WTC11 (cell line): Measurements from ENCODE around the gene PCSK9.

Experiments used
- ETV6 ChIP-seq: sonication (generic); formaldehyde crosslinking; IDR thresholded peaks from 2 replicates; pipeline ENCODE4 v1.8.1; 2022; ENCODE audit warnings: mild to moderate bottlenecking, missing genetic modification reagents
- JUN ChIP-seq: sonication (generic); formaldehyde crosslinking; IDR thresholded peaks from 2 replicates; pipeline ENCODE4 v1.8.0; 2023; ENCODE audit warnings: mild to moderate bottlenecking, missing genetic modification reagents
- NR3C1 ChIP-seq: sonication (generic); formaldehyde crosslinking; conservative IDR thresholded peaks from 2 replicates; pipeline ENCODE4 v1.8.1; 2023; ENCODE audit warnings: low read depth, mild to moderate bottlenecking, missing genetic modification reagents
- TF ChIP-seq, protein P1 (sequence below): fragments of 200-600 bp; IDR thresholded peaks from 2 replicates; pipeline ENCODE4 v1.8.0; 2022; ENCODE audit warnings: antibody characterized with exemption
- TF ChIP-seq, protein P2 (sequence below): sonication (generic); formaldehyde crosslinking; IDR thresholded peaks from 2 replicates; pipeline ENCODE4 v1.8.1; 2023; ENCODE audit warnings: mild to moderate bottlenecking, missing genetic modification reagents, moderate library complexity
- TF ChIP-seq, protein P3 (sequence below): sonication (generic); formaldehyde crosslinking; IDR thresholded peaks from 2 replicates; pipeline ENCODE4 v1.8.1; 2023; ENCODE audit warnings: mild to moderate bottlenecking, missing genetic modification reagents

DNA sequence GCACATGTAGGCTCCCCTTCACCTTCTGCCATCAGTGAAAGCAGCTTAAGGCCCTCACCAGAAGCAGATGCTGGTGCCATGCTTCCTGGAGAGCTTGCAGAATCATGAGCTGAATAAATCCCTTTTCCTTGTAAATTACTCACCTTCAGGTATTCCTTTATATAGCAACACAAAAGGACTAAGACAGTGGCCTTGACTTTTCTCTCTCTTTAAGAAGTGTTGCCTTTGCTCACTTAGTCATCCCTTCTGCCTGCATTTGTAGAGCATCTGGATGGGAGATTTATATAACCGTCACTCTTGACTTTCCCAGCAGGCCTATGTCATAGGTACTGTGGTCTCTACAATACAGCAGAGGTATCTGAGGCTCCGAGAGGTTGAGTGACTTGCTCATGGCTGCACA is 3.7 kb downstream of the PCSK9 start:
- TF ChIP-seq, protein P1, sequence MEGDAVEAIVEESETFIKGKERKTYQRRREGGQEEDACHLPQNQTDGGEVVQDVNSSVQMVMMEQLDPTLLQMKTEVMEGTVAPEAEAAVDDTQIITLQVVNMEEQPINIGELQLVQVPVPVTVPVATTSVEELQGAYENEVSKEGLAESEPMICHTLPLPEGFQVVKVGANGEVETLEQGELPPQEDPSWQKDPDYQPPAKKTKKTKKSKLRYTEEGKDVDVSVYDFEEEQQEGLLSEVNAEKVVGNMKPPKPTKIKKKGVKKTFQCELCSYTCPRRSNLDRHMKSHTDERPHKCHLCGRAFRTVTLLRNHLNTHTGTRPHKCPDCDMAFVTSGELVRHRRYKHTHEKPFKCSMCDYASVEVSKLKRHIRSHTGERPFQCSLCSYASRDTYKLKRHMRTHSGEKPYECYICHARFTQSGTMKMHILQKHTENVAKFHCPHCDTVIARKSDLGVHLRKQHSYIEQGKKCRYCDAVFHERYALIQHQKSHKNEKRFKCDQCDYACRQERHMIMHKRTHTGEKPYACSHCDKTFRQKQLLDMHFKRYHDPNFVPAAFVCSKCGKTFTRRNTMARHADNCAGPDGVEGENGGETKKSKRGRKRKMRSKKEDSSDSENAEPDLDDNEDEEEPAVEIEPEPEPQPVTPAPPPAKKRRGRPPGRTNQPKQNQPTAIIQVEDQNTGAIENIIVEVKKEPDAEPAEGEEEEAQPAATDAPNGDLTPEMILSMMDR, result no peak
- TF ChIP-seq JUN (no peak), NR3C1 (CRISPR knock-in tag) (no peak), ETV6 (CRISPR knock-in tag) (no peak)
- TF ChIP-seq, protein P2, sequence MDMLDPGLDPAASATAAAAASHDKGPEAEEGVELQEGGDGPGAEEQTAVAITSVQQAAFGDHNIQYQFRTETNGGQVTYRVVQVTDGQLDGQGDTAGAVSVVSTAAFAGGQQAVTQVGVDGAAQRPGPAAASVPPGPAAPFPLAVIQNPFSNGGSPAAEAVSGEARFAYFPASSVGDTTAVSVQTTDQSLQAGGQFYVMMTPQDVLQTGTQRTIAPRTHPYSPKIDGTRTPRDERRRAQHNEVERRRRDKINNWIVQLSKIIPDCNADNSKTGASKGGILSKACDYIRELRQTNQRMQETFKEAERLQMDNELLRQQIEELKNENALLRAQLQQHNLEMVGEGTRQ (CRISPR knock-in tag), result no peak
- TF ChIP-seq, protein P3, sequence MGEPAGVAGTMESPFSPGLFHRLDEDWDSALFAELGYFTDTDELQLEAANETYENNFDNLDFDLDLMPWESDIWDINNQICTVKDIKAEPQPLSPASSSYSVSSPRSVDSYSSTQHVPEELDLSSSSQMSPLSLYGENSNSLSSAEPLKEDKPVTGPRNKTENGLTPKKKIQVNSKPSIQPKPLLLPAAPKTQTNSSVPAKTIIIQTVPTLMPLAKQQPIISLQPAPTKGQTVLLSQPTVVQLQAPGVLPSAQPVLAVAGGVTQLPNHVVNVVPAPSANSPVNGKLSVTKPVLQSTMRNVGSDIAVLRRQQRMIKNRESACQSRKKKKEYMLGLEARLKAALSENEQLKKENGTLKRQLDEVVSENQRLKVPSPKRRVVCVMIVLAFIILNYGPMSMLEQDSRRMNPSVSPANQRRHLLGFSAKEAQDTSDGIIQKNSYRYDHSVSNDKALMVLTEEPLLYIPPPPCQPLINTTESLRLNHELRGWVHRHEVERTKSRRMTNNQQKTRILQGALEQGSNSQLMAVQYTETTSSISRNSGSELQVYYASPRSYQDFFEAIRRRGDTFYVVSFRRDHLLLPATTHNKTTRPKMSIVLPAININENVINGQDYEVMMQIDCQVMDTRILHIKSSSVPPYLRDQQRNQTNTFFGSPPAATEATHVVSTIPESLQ (CRISPR knock-in tag), result no peak
